Large intestine (tissue), 3 donors: ENCODE data around the gene HSFX3. TPM values are rescaled to one million over a fixed set of nuclear protein-coding genes. Genes with fewer than 3 reads are reported as not detected.

Source experiments
- DNase-seq, 2 donors: peaks; one replicate each; pipeline versions ENCODE4 v3.0.0 to v3.0.0-alpha.2; 2013
- H3K27ac ChIP-seq: one replicate; pipeline ENCODE4 v1.5.1; 2013; ENCODE audit warnings: low read length
- H3K27me3 ChIP-seq: 2 replicates; pipeline ENCODE4 v1.6.1; 2013; ENCODE audit warnings: low read length; ENCODE audit not compliant: control insufficient read depth, insufficient read depth
- H3K36me3 ChIP-seq: 2 replicates; pipeline ENCODE4 v1.6.1; 2013; ENCODE audit warnings: low read length; ENCODE audit not compliant: control insufficient read depth, insufficient read depth
- H3K4me1 ChIP-seq: one replicate; pipeline ENCODE4 v1.6.1; 2013; ENCODE audit warnings: low read length; ENCODE audit not compliant: control insufficient read depth, insufficient read depth
- H3K4me3 ChIP-seq: one replicate; pipeline ENCODE4 v1.5.1; 2013; ENCODE audit warnings: low read length
- H3K9me3 ChIP-seq: one replicate; pipeline ENCODE4 v1.6.1; 2013; ENCODE audit warnings: mild to moderate bottlenecking, low read depth, low read length, moderate library complexity; ENCODE audit not compliant: control insufficient read depth
- WGBS: methylation state at CpG from one replicate; pipeline ENCODE4 v1.1.5; 2013; ENCODE audit warnings: low lambda C conversion rate; ENCODE audit not compliant: insufficient coverage; 5-methylcytosine and 5-hydroxymethylcytosine counted together
- polyA plus RNA-seq: library from polyadenylated mRNA; unstranded; fragments of 120-200 nt; gene quantifications from one replicate; pipeline ENCODE4 v1.2.1, GENCODE V29; 2013

The HSFX3 gene
- polyA plus RNA-seq, 1 donor: not detected

- H3K9me3 ChIP-seq: no peaks in the 10 kb centered on the region
- no CpG with 5 or more reads among the region's 1 CpG for WGBS
Observed at GRCh38 chrX:149517308-149517707, 32.4 kb downstream of the HSFX3 start.

GRCh38 chrX:149516604-149517003 lies 33.1 kb downstream of the HSFX3 start:
- no peak overlapping the region for H3K27ac ChIP-seq
- H3K36me3 ChIP-seq: no peaks in the 10 kb centered on the region
- no peaks in the 10 kb centered on the region for H3K4me1 ChIP-seq
- DNase-seq: no peak
- no peaks in the 10 kb centered on the region for H3K9me3 ChIP-seq
- no CpG with 5 or more reads among the region's 2 CpGs for WGBS
- H3K27me3 ChIP-seq: no peaks in the 10 kb centered on the region
- H3K4me3 ChIP-seq: no peak overlapping the region

More at GRCh38 chrX:149517308-149517707, 32.4 kb downstream of the HSFX3 start:
- no peak overlapping the region for H3K27ac ChIP-seq
- no peaks in the 10 kb centered on the region for H3K36me3 ChIP-seq
- no peaks in the 10 kb centered on the region for H3K27me3 ChIP-seq
- peaks cover 2% of the 10 kb centered on the region for H3K4me1 ChIP-seq
- no peak for DNase-seq
- no peak overlapping the region for H3K4me3 ChIP-seq

GRCh38 chrX:149515954-149516602 lies 33.6 kb downstream of the HSFX3 start:
- no peak for DNase-seq
- Histone ChIP-seq H3K27me3 (no peaks in the 10 kb centered on the region), H3K9me3 (no peaks in the 10 kb centered on the region), H3K4me3 (no peak overlapping the region), H3K27ac (no peak overlapping the region), H3K36me3 (no peaks in the 10 kb centered on the region), H3K4me1 (no peaks in the 10 kb centered on the region)
- WGBS: no CpG with 5 or more reads among the region's 4 CpGs

- no peaks in the 10 kb centered on the region for H3K36me3 ChIP-seq
- H3K4me1 ChIP-seq: no peaks in the 10 kb centered on the region
- no peak for DNase-seq
- no peak overlapping the region for H3K4me3 ChIP-seq
- H3K27me3 ChIP-seq: no peaks in the 10 kb centered on the region
- WGBS: no CpG with 5 or more reads among the region's 9 CpGs
- H3K27ac ChIP-seq: no peak overlapping the region
- no peaks in the 10 kb centered on the region for H3K9me3 ChIP-seq
Observed at GRCh38 chrX:149513825-149514428, 35.8 kb downstream of the HSFX3 start.

GRCh38 chrX:149512225-149512885 lies 37.4 kb downstream of the HSFX3 start:
- Histone ChIP-seq H3K27me3 (no peaks in the 10 kb centered on the region), H3K9me3 (no peaks in the 10 kb centered on the region), H3K4me1 (no peaks in the 10 kb centered on the region), H3K4me3 (no peak overlapping the region), H3K36me3 (no peaks in the 10 kb centered on the region), H3K27ac (no peak overlapping the region)
- DNase-seq: peak; percentile 35 to 53
- no CpG with 5 or more reads among the region's 4 CpGs for whole genome bisulfite sequencing

GRCh38 chrX:149511081-149511480 lies 38.6 kb downstream of the HSFX3 start:
- H3K27me3 ChIP-seq: no peaks in the 10 kb centered on the region

GRCh38 chrX:149510386-149510785 lies 39.3 kb downstream of the HSFX3 start:
- WGBS: no CpG with 5 or more reads among the region's 4 CpGs
- Histone ChIP-seq H3K27ac (no peak overlapping the region), H3K36me3 (no peaks in the 10 kb centered on the region), H3K27me3 (no peaks in the 10 kb centered on the region), H3K4me3 (no peak overlapping the region), H3K4me1 (peaks cover 1% of the 10 kb centered on the region), H3K9me3 (no peaks in the 10 kb centered on the region)
- no peak for DNase-seq

More at GRCh38 chrX:149511081-149511480, 38.6 kb downstream of the HSFX3 start:
- H3K27ac ChIP-seq: no peak overlapping the region
- H3K9me3 ChIP-seq: no peaks in the 10 kb centered on the region
- DNase-seq: no peak
- H3K4me1 ChIP-seq: no peaks in the 10 kb centered on the region
- WGBS: no CpG with 5 or more reads among the region's 5 CpGs
- H3K4me3 ChIP-seq: no peak overlapping the region
- no peaks in the 10 kb centered on the region for H3K36me3 ChIP-seq

- DNase-seq: no peak
- WGBS: no CpG with 5 or more reads among the region's 1 CpG
- Histone ChIP-seq H3K36me3 (no peaks in the 10 kb centered on the region), H3K4me1 (peaks cover 6% of the 10 kb centered on the region), H3K4me3 (no peak overlapping the region), H3K9me3 (no peaks in the 10 kb centered on the region), H3K27ac (no peak overlapping the region), H3K27me3 (no peaks in the 10 kb centered on the region)
Observed at GRCh38 chrX:149508467-149508866, 41.3 kb downstream of the HSFX3 start.

- Histone ChIP-seq H3K4me1 (peaks cover 6% of the 10 kb centered on the region), H3K9me3 (no peaks in the 10 kb centered on the region), H3K27me3 (no peaks in the 10 kb centered on the region), H3K27ac (no peak overlapping the region), H3K36me3 (peaks cover 9% of the 10 kb centered on the region), H3K4me3 (no peak overlapping the region)
- WGBS: no CpG with 5 or more reads among the region's 2 CpGs
- DNase-seq: no peak
Observed at GRCh38 chrX:149506349-149506748, 43.4 kb downstream of the HSFX3 start.

- Histone ChIP-seq H3K27ac (peak overlapping the region; percentile 46), H3K36me3 (peaks cover 13% of the 10 kb centered on the region), H3K4me1 (peaks cover 6% of the 10 kb centered on the region), H3K9me3 (no peaks in the 10 kb centered on the region), H3K27me3 (no peaks in the 10 kb centered on the region), H3K4me3 (peak overlapping the region; percentile 19)
- no peak for DNase-seq
- no CpG with 5 or more reads among the region's 9 CpGs for WGBS
Observed at GRCh38 chrX:149505671-149506070, 44.1 kb downstream of the HSFX3 start.
